Measurements from ENCODE around the gene MT1G.

MT1G gene

DNA sequence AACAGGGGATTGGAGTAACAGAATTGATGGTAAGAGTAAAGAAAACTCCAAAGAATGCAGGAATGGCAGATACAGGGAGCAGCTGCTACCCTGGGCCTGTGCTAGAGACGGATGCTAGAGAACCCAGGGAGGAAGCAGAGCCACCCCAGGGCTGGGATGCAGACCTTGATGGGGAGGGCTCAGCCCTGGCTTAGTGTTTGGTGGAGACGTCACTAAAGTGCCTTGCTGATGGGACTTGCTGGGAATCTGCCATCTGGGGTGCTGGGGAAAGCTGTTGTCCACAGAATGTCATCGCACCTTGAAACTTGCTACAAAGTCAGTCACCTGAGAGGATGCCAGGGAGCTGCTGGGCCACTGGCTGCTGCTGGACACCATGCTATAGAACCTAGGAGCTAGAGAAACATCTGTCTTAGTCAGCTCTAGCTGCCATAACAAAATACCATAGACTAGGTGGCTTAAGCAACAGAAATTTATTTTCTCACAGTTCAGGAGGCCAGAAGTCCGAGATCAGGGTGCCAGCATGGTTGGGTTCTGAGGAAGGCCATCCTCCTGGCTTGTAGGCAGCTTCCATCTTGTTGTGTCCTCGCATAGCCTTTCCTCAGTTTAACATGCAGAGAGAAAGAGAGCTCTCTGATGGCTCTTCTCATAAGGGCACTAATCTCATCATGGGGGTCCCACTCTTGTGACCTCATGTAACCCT, 29.7 kb upstream of the MT1G start:
- Histone ChIP-seq H3F3A (ENCODE audit: low read depth) (no peaks in the 10 kb centered on the region), H3K9me2 (replicated peaks; ENCODE audit: low read depth, low read length) (no peaks in the 10 kb centered on the region), H3K36me3 (ENCODE audit: insufficient read depth, low read length) (no peaks in the 10 kb centered on the region), H3K4me1 (ENCODE audit: insufficient read depth, low read length, poor library complexity, severe bottlenecking) (no peaks in the 10 kb centered on the region), H3K79me2 (ENCODE audit: insufficient read depth, low read length) (no peaks in the 10 kb centered on the region), H3K27me3 (ENCODE audit: insufficient read depth, low read length, poor library complexity, severe bottlenecking) (no peaks in the 10 kb centered on the region), H3K4me3 (ENCODE audit: low read length, poor library complexity, severe bottlenecking) (no peak overlapping the region), H2AFZ (ENCODE audit: low read length) (no peak overlapping the region), H4K20me1 (ENCODE audit: insufficient read depth, low read length, poor library complexity, severe bottlenecking) (no peaks in the 10 kb centered on the region), H3K9me3 (ENCODE audit: insufficient read depth, low read depth, low read length) (peaks cover 5% of the 10 kb centered on the region; the same call in 1 of the 2 replicates), H3K9ac (ENCODE audit: low read depth, low read length, poor library complexity, severe bottlenecking) (no peak overlapping the region), H3K4me2 (ENCODE audit: low read depth, low read length, poor library complexity, severe bottlenecking) (no peak overlapping the region)
- TF ChIP-seq, protein P1, sequence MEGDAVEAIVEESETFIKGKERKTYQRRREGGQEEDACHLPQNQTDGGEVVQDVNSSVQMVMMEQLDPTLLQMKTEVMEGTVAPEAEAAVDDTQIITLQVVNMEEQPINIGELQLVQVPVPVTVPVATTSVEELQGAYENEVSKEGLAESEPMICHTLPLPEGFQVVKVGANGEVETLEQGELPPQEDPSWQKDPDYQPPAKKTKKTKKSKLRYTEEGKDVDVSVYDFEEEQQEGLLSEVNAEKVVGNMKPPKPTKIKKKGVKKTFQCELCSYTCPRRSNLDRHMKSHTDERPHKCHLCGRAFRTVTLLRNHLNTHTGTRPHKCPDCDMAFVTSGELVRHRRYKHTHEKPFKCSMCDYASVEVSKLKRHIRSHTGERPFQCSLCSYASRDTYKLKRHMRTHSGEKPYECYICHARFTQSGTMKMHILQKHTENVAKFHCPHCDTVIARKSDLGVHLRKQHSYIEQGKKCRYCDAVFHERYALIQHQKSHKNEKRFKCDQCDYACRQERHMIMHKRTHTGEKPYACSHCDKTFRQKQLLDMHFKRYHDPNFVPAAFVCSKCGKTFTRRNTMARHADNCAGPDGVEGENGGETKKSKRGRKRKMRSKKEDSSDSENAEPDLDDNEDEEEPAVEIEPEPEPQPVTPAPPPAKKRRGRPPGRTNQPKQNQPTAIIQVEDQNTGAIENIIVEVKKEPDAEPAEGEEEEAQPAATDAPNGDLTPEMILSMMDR (conservative IDR thresholded peaks at IDR 0.05; ENCODE audit: low read length), result no peak
- TF ChIP-seq EZH2phosphoT487 (IDR thresholded peaks at IDR 0.05; ENCODE audit: borderline replicate concordance), result no peak

DNA sequence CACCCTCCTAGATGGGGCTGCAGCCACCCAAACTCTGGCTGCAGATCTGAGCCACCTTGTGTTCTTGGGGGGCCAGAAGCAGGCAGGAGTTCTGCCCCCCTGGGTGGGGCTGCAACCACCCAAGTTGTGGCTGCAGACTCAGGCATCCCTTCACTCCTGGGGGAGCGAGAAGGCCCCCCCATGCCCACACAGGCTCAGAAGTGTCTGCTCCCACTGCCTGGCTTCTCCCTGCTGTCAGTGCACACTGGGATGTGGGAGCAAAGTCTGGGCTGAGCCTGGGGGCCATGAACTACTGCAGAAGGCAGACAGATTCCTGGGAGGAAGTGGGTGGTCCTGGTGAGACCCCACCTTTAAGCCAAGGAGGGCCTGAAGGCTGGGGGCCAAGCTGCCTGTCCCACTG, 27.4 kb upstream of the MT1G start:
- Histone ChIP-seq H3K9ac (ENCODE audit: low read depth, low read length, poor library complexity, severe bottlenecking) (no peak overlapping the region), H3K36me3 (ENCODE audit: insufficient read depth, low read length) (no peaks in the 10 kb centered on the region), H3K27me3 (ENCODE audit: insufficient read depth, low read length, poor library complexity, severe bottlenecking) (no peaks in the 10 kb centered on the region), H3K4me2 (ENCODE audit: low read depth, low read length, poor library complexity, severe bottlenecking) (no peak overlapping the region), H3K9me3 (ENCODE audit: insufficient read depth, low read depth, low read length) (peaks cover 5% of the 10 kb centered on the region; the same call in 1 of the 2 replicates), H3K79me2 (ENCODE audit: insufficient read depth, low read length) (no peaks in the 10 kb centered on the region), H3K4me3 (ENCODE audit: low read length, poor library complexity, severe bottlenecking) (no peak overlapping the region), H3K4me1 (ENCODE audit: insufficient read depth, low read length, poor library complexity, severe bottlenecking) (no peaks in the 10 kb centered on the region), H2AFZ (ENCODE audit: low read length) (no peak overlapping the region), H3K9me2 (replicated peaks; ENCODE audit: low read depth, low read length) (no peaks in the 10 kb centered on the region), H3F3A (ENCODE audit: low read depth) (no peaks in the 10 kb centered on the region), H4K20me1 (ENCODE audit: insufficient read depth, low read length, poor library complexity, severe bottlenecking) (no peaks in the 10 kb centered on the region)
- TF ChIP-seq, protein P1 (conservative IDR thresholded peaks at IDR 0.05; ENCODE audit: low read length), result no peak
- TF ChIP-seq EZH2phosphoT487 (IDR thresholded peaks at IDR 0.05; ENCODE audit: borderline replicate concordance), result no peak

DNA sequence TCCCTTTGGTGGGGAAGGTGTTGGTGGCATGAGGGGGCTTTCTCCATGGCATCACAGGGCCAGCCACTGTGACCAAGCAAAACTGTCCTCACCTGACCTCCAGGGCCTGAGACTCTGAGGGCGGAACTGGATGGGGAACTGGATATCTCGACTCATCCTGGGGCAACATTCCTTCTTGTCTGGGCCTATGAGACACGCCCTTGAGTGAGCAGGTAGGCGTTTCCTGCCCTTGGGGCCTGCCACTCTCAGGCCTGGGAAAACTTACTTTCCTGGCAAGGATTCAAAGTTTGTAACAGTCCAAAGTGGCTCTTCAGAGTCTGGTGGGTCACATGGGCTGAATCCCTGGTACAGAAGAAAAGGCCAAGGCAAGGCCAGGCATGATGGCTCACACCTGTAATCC, 24.0 kb upstream of the MT1G start:
- no peak for TF ChIP-seq EZH2phosphoT487 (IDR thresholded peaks at IDR 0.05; ENCODE audit: borderline replicate concordance)
- TF ChIP-seq, protein P1 (conservative IDR thresholded peaks at IDR 0.05; ENCODE audit: low read length), result no peak
- no peak overlapping the region for H3K9ac ChIP-seq (ENCODE audit: low read depth, low read length, poor library complexity, severe bottlenecking)
- no peaks in the 10 kb centered on the region for H3K9me3 ChIP-seq (ENCODE audit: insufficient read depth, low read depth, low read length)
- no peaks in the 10 kb centered on the region for H3F3A ChIP-seq (ENCODE audit: low read depth)
- H3K4me1 ChIP-seq (ENCODE audit: insufficient read depth, low read length, poor library complexity, severe bottlenecking), result no peaks in the 10 kb centered on the region
- no peak overlapping the region for H3K4me3 ChIP-seq (ENCODE audit: low read length, poor library complexity, severe bottlenecking)
- no peaks in the 10 kb centered on the region for H3K27me3 ChIP-seq (ENCODE audit: insufficient read depth, low read length, poor library complexity, severe bottlenecking)
- H3K9me2 ChIP-seq (replicated peaks; ENCODE audit: low read depth, low read length), result no peaks in the 10 kb centered on the region
- no peaks in the 10 kb centered on the region for H3K36me3 ChIP-seq (ENCODE audit: insufficient read depth, low read length)
- no peaks in the 10 kb centered on the region for H3K79me2 ChIP-seq (ENCODE audit: insufficient read depth, low read length)
- no peaks in the 10 kb centered on the region for H4K20me1 ChIP-seq (ENCODE audit: insufficient read depth, low read length, poor library complexity, severe bottlenecking)
- H3K4me2 ChIP-seq (ENCODE audit: low read depth, low read length, poor library complexity, severe bottlenecking), result no peak overlapping the region
- H2AFZ ChIP-seq (ENCODE audit: low read length), result no peak overlapping the region

Data from Loucy (cell line).